Cardiac muscle cell (in vitro differentiated cells and primary cell): ENCODE measurements around the gene MOSMO. TPM values are rescaled to one million over a fixed set of nuclear protein-coding genes. Genes with fewer than 3 reads are reported as not detected.

Experiments
- DNase-seq, 2 donors: peaks; one replicate each; pipeline versions ENCODE4 v3.0.0 to v3.0.0-alpha.2; 2010 to 2017; ENCODE audit warnings: low read depth in 1 of 2, low spot score in 1 of 2
- H3K27ac ChIP-seq: fragments of 200-600 bp; sonication (generic); 2 replicates; pipeline ENCODE4 v1.5.1; 2016
- H3K27me3 ChIP-seq: fragments of 200-600 bp; sonication (generic); 2 replicates; pipeline ENCODE4 v1.6.0; 2016; ENCODE audit warnings: control low read depth
- H3K36me3 ChIP-seq: fragments of 200-600 bp; sonication (generic); 2 replicates; pipeline ENCODE4 v1.5.1; 2016; ENCODE audit warnings: control low read depth
- H3K4me1 ChIP-seq: fragments of 200-600 bp; sonication (generic); 2 replicates; pipeline ENCODE4 v1.8.1; 2017; ENCODE audit warnings: low read depth, mild to moderate bottlenecking, mixed run types
- H3K4me3 ChIP-seq: fragments of 200-600 bp; sonication (generic); 2 replicates; pipeline ENCODE4 v1.5.1; 2016; ENCODE audit warnings: mild to moderate bottlenecking
- H3K9me3 ChIP-seq: fragments of 200-600 bp; sonication (generic); 2 replicates; pipeline ENCODE4 v1.5.1; 2017; ENCODE audit warnings: low read depth, mild to moderate bottlenecking, control low read depth
- CTCF ChIP-seq: IDR thresholded peaks from 2 replicates; pipeline ENCODE4 v1.5.1; 2012; ENCODE audit warnings: low read depth, mild to moderate bottlenecking, low read length
- polyA plus RNA-seq: library from polyadenylated mRNA; unstranded; fragments of >200 nt; fragmentation: Nextera tagmentation; extraction: Ambion mirVana; gene quantifications from 2 replicates; pipeline ENCODE4 v1.2.1, GENCODE V29; 2016
- total RNA-seq: library from RNA; depleted of rRNA; stranded (reverse); fragments of >200 nt; gene quantifications from 2 replicates; pipeline ENCODE4 v1.2.3, GENCODE V29; 2016

The MOSMO gene
- total and polyA plus RNA-seq, 2 experiments from 2014 or later: 7.0 to 14.7 TPM

GRCh38 chr16:22050963-22051362, 43.1 kb downstream of the MOSMO start:
- Histone ChIP-seq H3K4me1 (peaks cover 12% of the 10 kb centered on the region), H3K9me3 (no peaks in the 10 kb centered on the region), H3K4me3 (no peak overlapping the region), H3K36me3 (no peaks in the 10 kb centered on the region), H3K27me3 (no peaks in the 10 kb centered on the region), H3K27ac (no peak overlapping the region)
- no peak for TF ChIP-seq CTCF
- no peak for DNase-seq

GRCh38 chr16:22052980-22053379, 45.1 kb downstream of the MOSMO start:
- no peaks in the 10 kb centered on the region for H3K9me3 ChIP-seq
- no peaks in the 10 kb centered on the region for H3K36me3 ChIP-seq
- no peak for DNase-seq
- H3K4me1 ChIP-seq: peaks cover under 1% of the 10 kb centered on the region
- no peaks in the 10 kb centered on the region for H3K27me3 ChIP-seq
- no peak overlapping the region for H3K4me3 ChIP-seq
- no peak for TF ChIP-seq CTCF
- no peak overlapping the region for H3K27ac ChIP-seq

- Histone ChIP-seq H3K36me3 (no peaks in the 10 kb centered on the region), H3K9me3 (no peaks in the 10 kb centered on the region), H3K4me1 (no peaks in the 10 kb centered on the region), H3K4me3 (no peak overlapping the region), H3K27me3 (no peaks in the 10 kb centered on the region), H3K27ac (no peak overlapping the region)
- DNase-seq: no peak
- no peak for TF ChIP-seq CTCF
These were observed 46.0 kb downstream of the MOSMO start for GRCh38 chr16:22053921-22054341.

GRCh38 chr16:22054847-22055590, 47.1 kb downstream of the MOSMO start:
- Histone ChIP-seq H3K27ac (no peak overlapping the region), H3K36me3 (no peaks in the 10 kb centered on the region), H3K27me3 (no peaks in the 10 kb centered on the region), H3K4me1 (no peaks in the 10 kb centered on the region), H3K9me3 (no peaks in the 10 kb centered on the region), H3K4me3 (no peak overlapping the region)
- TF ChIP-seq CTCF: no peak
- no peak for DNase-seq

GRCh38 chr16:22055881-22056280, 48.0 kb downstream of the MOSMO start:
- peak; percentile 29 for TF ChIP-seq CTCF
- peak in 1 of 2 donors; percentile 35 for DNase-seq
- H3K9me3 ChIP-seq: no peaks in the 10 kb centered on the region
- no peaks in the 10 kb centered on the region for H3K27me3 ChIP-seq
- no peak overlapping the region for H3K27ac ChIP-seq
- H3K4me3 ChIP-seq: no peak overlapping the region
- H3K4me1 ChIP-seq: no peaks in the 10 kb centered on the region
- no peaks in the 10 kb centered on the region for H3K36me3 ChIP-seq
